Stimulated activated CD4-positive, alpha-beta T cell treated with anti-CD3 and anti-CD28 coated beads, Interleukin-15, amount 100 ng/mL, for 48 hours (primary cell): ENCODE results near the gene BTBD9.

ENCODE experiments used
- DNase-seq, 2 donors: peaks; one replicate each; pipeline ENCODE4 v3.0.0-alpha.2; 2020; ENCODE audit warnings: low read depth in 2 of 2

BTBD9 gene

GRCh38 chr6:38198219-38198618 lies 441.5 kb downstream of the BTBD9 start:
- DNase-seq = no peak

- DNase-seq = no peak
Measured at GRCh38 chr6:38195113-38195635, 444.6 kb downstream of the BTBD9 start.

GRCh38 chr6:38194589-38194988 lies 445.1 kb downstream of the BTBD9 start:
- no peak for DNase-seq

GRCh38 chr6:38194282-38194572 lies 445.5 kb downstream of the BTBD9 start:
- no peak for DNase-seq

DNA sequence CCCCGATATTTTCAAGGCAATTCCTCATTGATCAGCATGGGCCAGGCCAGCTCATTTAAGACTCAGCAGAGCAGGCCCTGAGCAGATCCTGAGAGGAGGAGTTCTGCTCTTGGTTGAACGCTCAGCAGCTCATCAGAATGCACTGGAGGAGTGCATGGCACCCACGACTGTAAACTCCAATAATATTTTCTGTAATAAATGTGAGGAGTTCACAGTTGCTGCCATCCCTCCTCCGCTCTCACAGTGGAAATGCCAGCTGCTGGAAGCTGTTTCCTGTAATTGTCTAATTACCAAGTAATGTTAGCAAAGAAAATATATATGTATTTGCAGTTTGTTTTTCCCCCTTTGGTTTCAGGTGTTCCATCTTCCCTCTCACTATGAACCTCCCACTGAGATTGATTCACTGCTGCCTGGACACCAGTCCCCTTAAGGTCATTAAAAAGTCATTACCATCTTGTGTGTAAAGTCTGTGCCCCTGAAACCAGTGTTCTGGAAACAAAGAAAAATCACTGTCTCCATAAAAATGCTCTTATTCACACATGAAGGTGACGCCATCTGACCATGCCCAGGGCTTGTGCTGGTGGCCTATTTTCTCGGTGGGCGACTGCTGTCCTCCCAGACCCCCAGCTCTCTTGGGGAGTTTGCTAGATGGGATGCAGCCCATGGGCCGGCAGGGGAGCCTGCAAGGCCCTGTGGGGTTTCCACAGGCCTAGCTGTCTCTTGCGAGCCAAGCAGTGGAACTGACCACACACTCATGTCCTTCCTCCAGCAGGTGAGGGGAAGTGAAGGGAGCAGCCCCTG lies 446.0 kb downstream of the BTBD9 start:
- DNase-seq = no peak

DNA sequence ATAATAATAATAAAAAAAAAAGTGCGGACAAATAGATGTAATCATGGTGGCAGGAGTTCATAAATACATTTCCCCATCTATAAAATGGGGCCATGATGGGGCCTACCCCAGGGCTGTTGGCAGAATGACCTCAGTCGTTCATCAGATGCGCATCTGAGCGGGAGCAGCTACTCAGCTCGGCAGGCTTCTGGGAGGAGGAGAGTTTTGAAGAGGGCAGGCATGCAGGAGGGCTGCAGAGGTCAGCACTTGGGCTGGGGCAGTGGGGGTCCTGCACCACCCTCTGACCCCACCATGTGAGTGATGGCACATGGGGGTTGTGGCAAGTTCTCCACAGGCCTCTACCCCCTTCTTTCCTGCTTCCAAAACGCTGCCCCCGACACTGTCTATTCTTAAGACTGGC lies 446.7 kb downstream of the BTBD9 start:
- no peak for DNase-seq

- no peak for DNase-seq
Measured at GRCh38 chr6:38192487-38192886, 447.2 kb downstream of the BTBD9 start.

DNA sequence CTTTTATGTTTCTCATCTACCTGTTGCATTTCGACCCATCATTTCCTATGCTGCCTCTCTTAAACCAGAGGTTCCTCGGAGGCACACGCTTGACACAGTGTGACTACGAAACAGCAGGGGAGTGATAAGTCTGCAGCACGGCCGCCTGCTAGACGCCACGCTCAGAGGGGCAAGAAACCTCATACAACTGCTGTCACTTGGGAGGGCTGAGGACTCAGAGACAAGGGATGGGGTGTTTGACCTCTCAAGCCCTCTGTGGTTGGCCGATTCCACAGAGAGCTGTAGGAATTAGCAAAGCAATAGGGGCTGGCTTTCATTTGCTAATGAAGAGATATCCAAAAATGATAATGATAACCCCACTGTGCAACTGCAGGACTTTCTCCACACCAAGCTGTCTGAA lies 447.7 kb downstream of the BTBD9 start:
- no peak for DNase-seq

DNA sequence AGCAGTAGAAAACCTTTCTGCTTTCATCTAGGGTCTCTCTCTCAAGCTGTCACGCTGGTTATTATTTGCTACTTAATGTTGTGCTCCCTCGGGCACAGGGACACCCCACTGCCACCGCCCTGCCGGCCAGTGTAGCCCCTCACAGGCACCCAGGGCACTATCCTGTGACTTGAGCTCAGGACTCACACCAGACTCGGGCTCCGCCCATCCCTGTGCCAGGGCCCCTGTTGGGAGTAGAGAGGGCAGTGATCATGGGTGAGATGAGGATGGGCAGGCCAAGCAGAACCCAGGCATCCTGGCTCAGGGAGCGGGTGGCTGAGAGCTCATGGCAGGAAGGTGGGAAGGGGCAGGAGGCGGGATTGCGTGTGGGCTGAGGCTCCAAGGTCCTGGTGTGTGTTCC lies 448.3 kb downstream of the BTBD9 start:
- no peak for DNase-seq

DNA sequence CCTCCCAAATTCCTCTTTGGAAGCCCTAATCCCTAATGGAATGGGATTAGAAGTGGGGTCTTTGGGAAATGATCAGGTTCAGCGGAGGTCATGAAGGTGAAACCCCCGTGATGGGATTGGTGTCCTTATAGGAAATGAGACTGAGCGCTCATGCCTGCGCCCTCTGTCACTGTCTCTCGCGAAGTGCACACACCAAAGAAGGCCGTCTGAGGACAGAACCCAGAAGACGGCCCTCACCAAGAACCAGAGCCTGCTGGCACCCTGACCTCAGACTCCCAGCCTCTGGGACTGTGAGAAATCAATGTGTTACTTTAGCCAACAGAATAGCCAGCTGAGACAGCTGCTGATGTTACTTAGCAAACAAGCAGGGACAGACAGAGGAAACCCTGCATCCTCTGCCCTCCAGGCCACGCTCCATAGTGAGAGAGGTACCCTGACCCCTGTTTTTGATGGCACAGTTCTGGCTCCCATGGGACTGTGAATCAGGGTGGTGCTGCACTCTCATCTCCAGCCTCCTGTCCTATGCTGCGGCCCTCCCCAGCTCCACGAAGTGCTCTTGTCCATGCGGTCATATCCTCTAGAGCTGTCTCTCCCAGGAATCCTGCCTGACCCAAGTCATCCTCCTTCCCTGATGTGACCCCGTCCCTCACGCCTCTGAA lies 450.9 kb downstream of the BTBD9 start:
- no peak for DNase-seq

DNA sequence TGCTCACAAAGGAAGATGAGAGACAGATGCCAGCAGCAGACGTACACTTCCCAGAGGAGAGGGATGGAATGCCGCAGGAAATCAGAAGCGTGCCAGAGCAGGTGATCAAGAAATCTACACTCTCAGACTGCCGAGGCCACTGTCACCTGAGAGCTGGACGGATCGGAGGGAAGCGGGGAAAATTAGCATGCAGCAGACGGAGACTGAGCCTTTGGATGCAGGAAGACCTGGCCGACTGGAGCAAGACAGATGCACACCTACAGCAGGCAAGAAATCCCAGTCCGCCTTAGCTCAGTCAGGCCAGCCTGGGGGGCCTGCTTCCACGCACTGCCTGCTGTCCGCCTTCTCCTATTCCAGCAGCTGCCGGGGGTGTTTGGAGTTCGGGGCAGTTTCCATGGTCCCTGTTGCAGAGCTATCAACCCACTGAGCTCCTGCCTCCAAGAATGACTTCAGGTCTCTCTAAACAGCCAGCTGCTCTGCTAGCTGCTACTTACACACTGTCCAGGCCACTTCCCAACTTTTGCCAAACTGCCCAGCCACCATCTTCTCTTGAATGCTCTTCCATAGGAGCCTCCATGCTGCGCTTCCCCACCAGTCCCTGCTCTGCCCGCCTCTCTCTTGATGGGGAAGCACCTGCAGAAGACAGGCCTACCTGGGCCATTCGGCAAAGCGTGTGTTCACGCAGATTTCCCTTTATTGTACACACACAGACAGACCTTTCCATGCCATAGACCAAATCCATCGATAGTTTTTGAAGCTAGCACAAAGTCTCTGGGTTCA lies 451.7 kb downstream of the BTBD9 start:
- no peak for DNase-seq

DNA sequence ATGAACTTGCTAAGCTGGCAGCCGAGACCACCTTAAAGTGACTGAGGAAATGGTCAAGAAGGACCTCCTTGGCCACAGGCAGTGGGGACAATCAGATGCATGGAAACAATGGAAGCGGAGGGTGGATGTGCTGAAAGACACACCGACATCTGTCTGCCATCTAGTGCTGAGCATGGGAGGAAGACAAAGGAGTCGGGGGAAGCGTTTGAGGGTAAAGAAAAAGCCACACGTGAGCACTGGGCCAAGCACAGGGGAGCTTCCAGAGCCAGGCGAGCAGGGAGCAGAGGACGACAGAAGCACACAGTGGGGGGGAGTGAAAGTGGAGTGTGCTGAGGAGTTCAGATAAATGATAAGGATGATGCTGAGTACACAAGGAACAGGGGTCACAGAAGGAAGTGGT lies 452.4 kb downstream of the BTBD9 start:
- DNase-seq = no peak

DNA sequence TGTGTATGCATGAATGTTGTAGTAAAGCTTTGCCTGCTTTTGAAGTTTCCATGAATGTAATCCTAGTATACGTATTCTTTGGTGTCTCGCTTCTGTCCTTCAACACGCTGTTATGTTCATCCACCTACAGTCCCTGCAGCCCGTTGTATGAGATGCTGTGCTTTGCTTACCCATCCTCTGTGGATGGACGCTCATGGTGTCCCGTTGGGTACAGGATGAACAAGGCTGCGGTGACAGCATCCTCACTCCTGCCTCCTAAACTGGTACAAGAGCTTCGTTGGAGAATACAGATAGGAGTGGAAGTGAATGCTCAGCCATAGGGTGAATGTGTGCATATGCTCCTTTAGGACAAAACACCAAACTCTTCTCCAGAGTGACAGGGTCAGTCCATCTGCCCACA lies 454.0 kb downstream of the BTBD9 start:
- DNase-seq = no peak

DNA sequence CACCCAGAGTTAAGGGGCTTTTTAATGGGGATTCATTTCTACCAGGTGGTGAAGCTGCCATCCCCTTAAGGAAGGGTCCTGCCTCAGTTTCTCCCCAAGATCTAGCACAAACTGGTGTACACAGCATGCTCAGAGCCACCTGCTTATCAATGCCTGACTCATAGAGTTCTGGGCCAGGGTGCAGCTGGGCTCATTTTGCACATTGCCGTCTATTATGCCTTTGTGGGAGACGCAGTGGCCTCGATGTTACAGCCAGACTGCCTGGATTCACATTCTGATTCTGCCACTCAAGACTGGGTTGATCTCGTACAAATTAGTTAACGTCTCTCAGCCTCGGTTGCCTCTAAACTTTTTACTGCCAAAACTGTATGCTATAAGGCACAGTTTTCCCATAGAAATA lies 454.5 kb downstream of the BTBD9 start:
- DNase-seq = no peak

- no peak for DNase-seq
Measured at GRCh38 chr6:38184585-38185080, 455.1 kb downstream of the BTBD9 start.

GRCh38 chr6:38183856-38184584 lies 455.7 kb downstream of the BTBD9 start:
- DNase-seq = no peak

DNA sequence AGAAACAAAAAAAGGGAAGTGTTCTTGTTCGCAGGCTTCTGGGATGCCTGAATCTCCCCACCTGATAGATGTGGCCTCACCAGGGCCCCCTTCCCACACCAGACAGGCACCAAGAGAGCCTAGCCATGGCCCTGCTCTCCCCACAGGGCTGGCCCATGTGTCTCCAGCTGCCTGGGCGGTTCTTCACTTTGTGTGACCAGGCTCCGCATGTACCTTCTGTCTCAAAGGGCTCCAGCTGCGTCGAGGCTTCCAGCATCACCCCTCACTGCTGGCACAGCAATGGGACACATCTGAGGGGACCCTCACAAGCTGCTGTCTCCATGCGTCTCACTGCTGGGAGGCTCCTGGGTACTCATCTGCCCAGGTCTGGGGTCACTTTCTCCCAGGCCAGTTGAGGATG lies 457.3 kb downstream of the BTBD9 start:
- DNase-seq = no peak

GRCh38 chr6:38180586-38180985 lies 459.1 kb downstream of the BTBD9 start:
- DNase-seq = no peak

DNA sequence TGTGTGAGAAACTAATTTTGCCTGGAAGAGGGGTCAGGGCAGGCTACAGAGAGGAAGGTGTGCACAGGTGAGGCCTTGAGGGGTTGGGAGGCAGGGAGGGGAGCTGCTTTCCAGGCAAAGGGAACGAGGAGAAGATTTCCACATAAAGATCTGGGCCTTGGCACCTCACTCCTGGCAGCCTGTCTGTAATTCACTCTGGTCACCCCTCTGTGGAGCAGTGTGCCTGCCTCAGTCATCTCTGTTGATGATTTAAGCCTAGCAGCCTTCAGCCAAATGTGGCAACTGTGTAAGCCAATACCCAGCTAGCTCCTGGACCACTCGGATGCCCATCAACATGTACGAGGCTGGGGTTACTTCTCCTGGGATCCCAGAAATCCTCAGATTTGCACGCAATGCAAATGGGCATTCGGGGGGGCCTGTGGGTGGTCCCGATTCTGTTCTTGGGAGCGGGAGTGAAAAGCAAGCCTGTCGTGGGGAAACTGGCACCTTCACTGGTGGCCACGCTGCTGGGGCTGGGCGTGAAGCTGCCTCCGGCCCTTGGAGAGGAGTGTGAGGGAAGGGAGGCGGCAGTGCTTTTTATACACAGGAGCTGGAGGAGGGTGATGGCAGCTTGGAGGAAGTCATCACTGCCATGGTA lies 459.8 kb downstream of the BTBD9 start:
- DNase-seq = no peak

DNA sequence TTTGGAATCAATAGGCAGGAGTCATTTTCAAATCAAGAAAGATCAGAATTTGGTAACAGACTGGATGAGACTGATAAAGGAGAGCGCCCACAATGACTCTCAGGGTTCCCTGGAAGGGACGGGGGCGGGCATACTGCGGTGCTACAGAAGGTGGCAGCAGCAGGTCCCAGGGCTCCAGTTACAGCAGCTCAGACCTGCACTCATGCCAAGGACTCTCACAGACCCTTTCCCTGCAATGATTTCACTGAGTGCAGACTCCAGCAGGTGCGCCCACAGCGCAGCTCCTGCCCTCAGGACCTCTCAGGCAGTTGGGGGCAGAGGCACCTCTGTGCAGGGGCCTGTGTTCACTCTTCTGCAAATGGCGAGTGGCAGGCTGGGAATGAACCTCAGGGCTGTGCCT lies 460.4 kb downstream of the BTBD9 start:
- DNase-seq = no peak

DNA sequence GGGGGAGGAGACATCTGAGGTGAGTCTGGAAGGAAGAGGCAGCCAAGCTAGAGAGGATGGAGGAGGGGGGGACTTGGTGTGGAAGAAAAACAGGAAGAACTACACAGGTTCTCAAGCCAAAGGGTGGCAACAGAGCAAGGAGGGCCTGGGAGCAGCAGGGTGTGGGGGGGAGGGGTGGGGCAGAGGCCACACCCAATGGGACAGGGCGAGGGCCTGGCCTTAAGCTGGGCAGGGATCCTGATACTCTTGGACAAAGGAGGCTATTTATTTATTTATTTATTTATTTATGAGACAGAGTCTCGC lies 461.2 kb downstream of the BTBD9 start:
- no peak for DNase-seq
